Lower leg skin (tissue), 4 donors: Measurements from ENCODE around the gene MTFR1L. TPM values are rescaled to one million over a fixed set of nuclear protein-coding genes. Genes with fewer than 3 reads are reported as not detected.

Experiments used
- DNase-seq, 2 donors: peaks; one replicate each; pipeline ENCODE4 v3.0.0-alpha.2; 2019; ENCODE audit warnings: low spot score in 2 of 2
- H3K4me3 ChIP-seq: fragments of 200-600 bp; sonication (generic); 2 replicates; pipeline ENCODE4 v1.5.1; 2017; ENCODE audit warnings: mild to moderate bottlenecking, low read depth; ENCODE audit not compliant: poor library complexity, severe bottlenecking
- CTCF ChIP-seq, 3 donors: fragments of 450-650 bp; IDR thresholded peaks; one replicate each; pipeline ENCODE4 v1.5.1; 2016; ENCODE audit warnings: antibody characterized with exemption in 3 of 3, mild to moderate bottlenecking in 3 of 3, moderate library complexity in 2 of 3
- POLR2A ChIP-seq, 2 donors: fragments of 450-650 bp; IDR thresholded peaks; one replicate each; pipeline ENCODE4 v1.6.1; 2016 to 2017; ENCODE audit warnings: antibody characterized with exemption in 2 of 2, mild to moderate bottlenecking in 1 of 2, moderate library complexity in 1 of 2
- WGBS, 2 donors: methylation state at CpG; one replicate each; pipeline ENCODE4 v1.1.5; 2018; 5-methylcytosine and 5-hydroxymethylcytosine counted together
- intact Hi-C: fragments of 100-400 bp; cut with DNase I; formaldehyde crosslinking; loops from one replicate; pipeline ENCODE4 v1.15.0; 2023; ENCODE audit warnings: low total_unique reads
- total RNA-seq, 4 donors: library from RNA; depleted of rRNA; stranded (reverse); fragments of >200 nt; gene quantifications; one replicate each; pipeline ENCODE4 v1.1.0, GENCODE V29; 2016

Gene MTFR1L
- total RNA-seq, 4 donors from 2014 or later = 34.9 to 46.1 (median 39.7) TPM

- TF ChIP-seq CTCF (IDR thresholded peaks at IDR 0.05) = no peak
- TF ChIP-seq POLR2A (IDR thresholded peaks at IDR 0.05) = no peak
- 59 to 64% methylated on average over 3 of the region's 3 CpGs for WGBS, 2 donors
- H3K4me3 ChIP-seq = no peak overlapping the region
- no peak for DNase-seq
- intact Hi-C loops = no loop called here
Observed at GRCh38 chr1:25828491-25828890, 8.7 kb downstream of the MTFR1L start.

DNA sequence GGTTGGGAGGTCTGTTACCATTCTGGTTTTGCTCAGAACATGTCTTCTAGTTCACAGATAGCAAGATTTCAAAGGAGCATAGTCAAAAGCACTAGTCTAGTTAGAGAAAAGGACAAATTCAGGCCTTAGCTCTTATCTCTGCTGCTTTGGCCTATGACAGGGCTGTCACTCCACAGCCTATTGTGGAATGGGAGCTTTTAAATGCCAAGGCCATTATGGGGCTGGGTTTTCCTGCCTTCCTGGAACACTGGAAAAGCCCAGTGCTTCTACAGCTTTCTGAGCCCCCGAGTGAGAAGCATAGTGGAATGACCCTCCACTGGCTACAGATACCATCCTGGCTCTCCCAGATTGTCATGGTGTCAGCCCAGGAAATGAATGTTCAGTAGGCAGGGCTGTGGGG, 9.3 kb downstream of the MTFR1L start:
- DNase-seq = no peak
- intact Hi-C loops = no loop called here
- WGBS, 2 donors = 75 to 79% methylated on average over 1 of the region's 1 CpG
- no peak overlapping the region for H3K4me3 ChIP-seq
- TF ChIP-seq CTCF (IDR thresholded peaks at IDR 0.05) (no peak), POLR2A (IDR thresholded peaks at IDR 0.05) (no peak)

- TF ChIP-seq CTCF (IDR thresholded peaks at IDR 0.05) = no peak
- no peak for TF ChIP-seq POLR2A (IDR thresholded peaks at IDR 0.05)
- WGBS, 2 donors = 62 to 66% methylated on average over 5 of the region's 5 CpGs
- H3K4me3 ChIP-seq = no peak overlapping the region
- DNase-seq = no peak
- intact Hi-C loops = loop anchor here (10.0 kb wide), 1 partner anchor 163 kb away; the partner anchor contains the start of gene PAFAH2
Observed at GRCh38 chr1:25831569-25832196, 11.9 kb downstream of the MTFR1L start.

DNA sequence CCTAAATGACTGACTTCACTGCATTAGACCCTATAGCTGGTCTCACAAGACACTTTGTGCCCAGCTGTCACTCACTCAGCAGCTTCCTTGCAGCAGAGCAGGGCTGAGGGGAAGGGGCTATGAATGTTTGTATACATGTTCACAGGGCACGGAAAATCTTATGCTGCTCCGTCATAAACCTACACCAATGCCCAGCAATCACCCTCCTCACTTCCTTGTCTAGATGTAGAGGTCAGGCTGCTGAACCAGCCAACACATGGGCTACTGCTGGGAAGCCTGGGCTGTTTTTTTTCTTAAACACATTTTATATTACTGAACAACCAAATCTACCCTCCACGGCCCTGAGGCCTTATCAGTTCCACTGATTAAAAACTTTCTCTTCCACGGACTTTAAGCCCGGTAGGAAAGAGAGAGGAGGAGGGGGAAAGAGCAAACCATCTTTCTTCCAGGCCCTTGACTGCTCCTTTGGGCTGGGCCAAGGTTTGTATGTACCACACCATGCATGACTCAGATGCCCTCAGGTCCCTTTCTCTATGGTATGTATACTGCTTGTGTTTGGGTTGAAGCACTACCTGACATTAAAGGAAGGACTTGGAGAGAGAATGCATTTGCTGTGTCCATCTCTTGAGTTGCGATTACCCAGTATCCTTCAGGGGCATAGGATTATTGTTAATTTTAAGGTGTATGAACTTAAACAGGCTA, 12.7 kb downstream of the MTFR1L start:
- TF ChIP-seq POLR2A (IDR thresholded peaks at IDR 0.05) = no peak
- no peak for TF ChIP-seq CTCF (IDR thresholded peaks at IDR 0.05)
- no peak overlapping the region for H3K4me3 ChIP-seq
- DNase-seq = no peak
- 70 to 80% methylated on average over 6 of the region's 6 CpGs for WGBS, 2 donors
- intact Hi-C loops = loop anchor here (10.0 kb wide), 1 partner anchor 162 kb away; the partner anchor contains the start of gene PAFAH2

- intact Hi-C loops = loop anchor here (10.0 kb wide), 1 partner anchor 162 kb away; the partner anchor contains the start of gene PAFAH2
- H3K4me3 ChIP-seq = no peak overlapping the region
- WGBS, 2 donors = 97 to 98% methylated on average over 5 of the region's 5 CpGs
- TF ChIP-seq CTCF (IDR thresholded peaks at IDR 0.05) (no peak), POLR2A (IDR thresholded peaks at IDR 0.05) (no peak)
- no peak for DNase-seq
Observed at GRCh38 chr1:25833158-25833557, 13.4 kb downstream of the MTFR1L start.
